Spleen (tissue), 7 donors: Measurements from ENCODE around the gene SLC22A23.

Experiments
- CTCF ChIP-seq, 11 experiments: fragments of 200-600 bp in 7 of 11; fragments of 450-650 bp in 4 of 11; sonication (generic) in 4 of 11; IDR thresholded peaks in 8 of 11; conservative IDR thresholded peaks in 3 of 11; 1 replicate in 7 of 11; 2 replicates in 4 of 11; pipeline versions ENCODE4 v1.4.0 to v1.8.0; 2016 to 2021; ENCODE audit warnings: antibody characterized with exemption in 11 of 11, inconsistent platforms in 4 of 11, mild to moderate bottlenecking in 1 of 11
- POLR2A ChIP-seq, 3 donors: fragments of 450-650 bp; IDR thresholded peaks; one replicate each; pipeline ENCODE4 v1.5.1; 2017; ENCODE audit warnings: antibody characterized with exemption in 3 of 3, mild to moderate bottlenecking in 1 of 3
- POLR2AphosphoS5 ChIP-seq, 3 donors: sonication (generic); formaldehyde crosslinking; IDR thresholded peaks; one replicate each; pipeline ENCODE4 v1.5.1; 2017; ENCODE audit warnings: antibody characterized with exemption in 3 of 3
- donor health status: DM: no; HTN: no; CAD: no; lungs with moderate emphysema.
- donor health status: DM: no; HTN: no; CAD: no.
- donor health status: DM: no; HTN: no; CAD: no.

- TF ChIP-seq POLR2A (IDR thresholded peaks at IDR 0.05) = no peak
- TF ChIP-seq CTCF (IDR thresholded peaks at IDR 0.05 in 8 of 11, conservative IDR thresholded peaks at IDR 0.05 in 3 of 11) = no peak
- peak in 1 of 3 donors; percentile 5 for TF ChIP-seq POLR2AphosphoS5 (IDR thresholded peaks at IDR 0.05)
Measured at GRCh38 chr6:3264356-3264755, 192.5 kb downstream of the SLC22A23 start.
